HTR-8/SVneo (cell line): ENCODE data around the gene CLCN2.
"Not testable (repeated sequence)": the region's sequence is repeated elsewhere in the genome, so short reads cannot be mapped to it uniquely, and the experiment has no call there.

Experiments used
- DNase-seq: peaks from one replicate; pipeline ENCODE4 v3.0.0; 2011; ENCODE audit warnings: low spot score, mixed read lengths; ENCODE audit not compliant: insufficient read length
- FAIRE-seq: peaks from 2 replicates; lab custom pipeline; 2011; peaks lifted over from hg19 to GRCh38; lab: Jason Lieb, UNC

Gene CLCN2

GRCh38 chr3:184348057-184348382 is 13.4 kb downstream of the CLCN2 start:
- FAIRE-seq (no peak), DNase-seq (no peak)

DNA sequence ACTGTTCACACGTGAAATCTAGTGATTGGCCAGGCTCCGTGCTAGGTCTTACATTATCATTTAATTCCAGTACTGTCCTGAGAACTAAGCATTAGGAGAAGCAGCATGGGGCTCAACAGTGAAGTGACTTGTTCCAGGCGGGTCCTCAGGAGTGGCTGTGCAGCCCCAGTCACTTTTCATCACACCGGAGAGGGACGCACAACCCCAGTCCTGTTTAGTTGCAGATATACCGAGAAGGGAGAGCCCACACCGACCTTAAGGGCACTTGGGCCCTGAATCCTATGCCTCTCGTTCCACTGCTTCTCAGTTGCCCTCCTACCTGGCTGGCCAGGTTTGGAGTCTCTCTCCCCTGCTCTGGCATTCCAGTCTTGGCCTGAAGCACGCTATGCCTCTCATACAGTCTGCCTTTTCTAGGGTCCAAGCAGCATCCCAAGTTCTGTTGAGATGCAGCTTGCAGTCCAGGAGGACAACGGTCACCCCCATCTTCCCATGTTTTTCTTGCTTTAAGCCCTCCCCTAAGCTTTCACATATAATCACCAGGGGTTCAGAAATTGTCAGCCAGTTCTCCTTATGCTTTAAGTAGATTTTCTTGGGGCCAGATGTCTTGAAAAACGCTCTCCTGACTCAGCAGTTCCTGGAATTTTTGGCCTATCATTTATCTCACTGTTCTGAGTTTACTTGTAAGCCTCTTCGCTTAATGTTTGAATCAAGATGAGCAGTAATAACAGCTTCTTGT is 13.9 kb downstream of the CLCN2 start:
- DNase-seq (no peak), FAIRE-seq (no peak)

- DNase-seq, result no peak
- FAIRE-seq, result no peak
Observed at GRCh38 chr3:184346480-184347190, 14.8 kb downstream of the CLCN2 start.

DNA sequence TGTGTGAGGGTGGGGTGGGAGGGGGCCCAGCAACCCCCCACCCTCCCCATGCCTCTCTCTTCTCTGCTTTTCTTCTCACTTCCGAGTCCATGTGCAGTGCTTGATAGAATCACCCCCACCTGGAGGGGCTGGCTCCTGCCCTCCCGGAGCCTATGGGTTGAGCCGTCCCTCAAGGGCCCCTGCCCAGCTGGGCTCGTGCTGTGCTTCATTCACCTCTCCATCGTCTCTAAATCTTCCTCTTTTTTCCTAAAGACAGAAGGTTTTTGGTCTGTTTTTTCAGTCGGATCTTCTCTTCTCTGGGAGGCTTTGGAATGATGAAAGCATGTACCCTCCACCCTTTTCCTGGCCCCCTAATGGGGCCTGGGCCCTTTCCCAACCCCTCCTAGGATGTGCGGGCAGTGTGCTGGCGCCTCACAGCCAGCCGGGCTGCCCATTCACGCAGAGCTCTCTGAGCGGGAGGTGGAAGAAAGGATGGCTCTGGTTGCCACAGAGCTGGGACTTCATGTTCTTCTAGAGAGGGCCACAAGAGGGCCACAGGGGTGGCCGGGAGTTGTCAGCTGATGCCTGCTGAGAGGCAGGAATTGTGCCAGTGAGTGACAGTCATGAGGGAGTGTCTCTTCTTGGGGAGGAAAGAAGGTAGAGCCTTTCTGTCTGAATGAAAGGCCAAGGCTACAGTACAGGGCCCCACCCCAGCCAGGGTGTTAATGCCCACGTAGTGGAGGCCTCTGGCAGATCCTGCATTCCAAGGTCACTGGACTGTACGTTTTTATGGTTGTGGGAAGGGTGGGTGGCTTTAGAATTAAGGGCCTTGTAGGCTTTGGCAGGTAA is 15.9 kb downstream of the CLCN2 start:
- FAIRE-seq (peak; percentile 26), DNase-seq (peak; percentile 63)

- no peak for DNase-seq
- FAIRE-seq, result no peak
Observed at GRCh38 chr3:184344579-184345316, 16.7 kb downstream of the CLCN2 start.

DNA sequence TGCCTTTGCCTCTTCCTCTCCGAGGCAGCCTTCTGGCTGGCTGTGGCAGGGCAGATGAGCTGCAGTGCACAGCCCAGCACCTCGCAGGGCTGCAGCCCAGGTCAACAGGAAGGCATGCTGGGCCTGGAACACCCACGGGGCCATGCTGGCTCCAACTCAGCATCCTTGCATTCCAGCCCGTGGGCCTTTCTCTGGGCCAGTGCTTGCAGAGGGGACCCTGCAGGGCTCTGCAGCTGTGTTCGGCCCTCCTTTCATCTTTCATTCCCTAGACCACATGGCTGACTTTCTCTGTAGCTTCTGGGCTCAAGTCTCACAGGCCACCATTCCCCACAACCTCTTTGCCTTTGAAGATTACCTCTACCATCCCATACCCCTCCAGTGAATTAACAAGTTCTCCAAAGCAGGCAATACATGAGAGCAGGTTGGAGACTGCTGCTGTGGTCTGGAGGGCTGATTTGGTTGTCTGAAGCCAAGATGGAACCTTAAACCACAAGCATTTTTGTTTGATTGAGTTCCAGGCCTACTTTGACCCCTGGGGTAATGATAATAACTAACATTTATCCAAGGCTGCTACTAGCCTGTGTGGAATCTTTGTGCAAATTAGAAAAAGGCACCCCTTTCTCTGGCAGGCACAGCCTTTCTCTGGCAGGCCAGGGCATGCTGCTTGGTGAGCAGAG is 18.1 kb downstream of the CLCN2 start:
- FAIRE-seq (no peak), DNase-seq (no peak)

DNA sequence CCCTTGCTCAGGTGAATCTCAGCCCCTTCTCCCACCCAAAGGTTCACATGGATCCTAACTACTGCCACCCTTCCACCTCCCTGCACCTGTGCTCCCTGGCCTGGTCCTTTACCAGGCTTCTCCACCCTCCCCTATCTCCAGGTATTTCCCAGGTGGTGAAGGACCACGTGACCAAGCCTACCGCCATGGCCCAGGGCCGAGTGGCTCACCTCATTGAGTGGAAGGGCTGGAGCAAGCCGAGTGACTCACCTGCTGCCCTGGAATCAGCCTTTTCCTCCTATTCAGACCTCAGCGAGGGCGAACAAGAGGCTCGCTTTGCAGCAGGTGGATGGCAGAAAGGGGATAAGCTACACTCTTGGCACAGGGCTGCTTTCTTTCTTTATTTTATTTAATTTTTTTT is 19.5 kb downstream of the CLCN2 start:
- no peak for FAIRE-seq
- DNase-seq, result no peak

GRCh38 chr3:184339451-184340135 is 21.8 kb downstream of the CLCN2 start:
- FAIRE-seq, DNase-seq: not testable (repeated sequence)

- DNase-seq, result no peak
- FAIRE-seq, result no peak
Observed at GRCh38 chr3:184339001-184339400, 22.4 kb downstream of the CLCN2 start.

GRCh38 chr3:184338511-184338945 is 22.9 kb downstream of the CLCN2 start:
- FAIRE-seq, result no peak
- no peak for DNase-seq

DNA sequence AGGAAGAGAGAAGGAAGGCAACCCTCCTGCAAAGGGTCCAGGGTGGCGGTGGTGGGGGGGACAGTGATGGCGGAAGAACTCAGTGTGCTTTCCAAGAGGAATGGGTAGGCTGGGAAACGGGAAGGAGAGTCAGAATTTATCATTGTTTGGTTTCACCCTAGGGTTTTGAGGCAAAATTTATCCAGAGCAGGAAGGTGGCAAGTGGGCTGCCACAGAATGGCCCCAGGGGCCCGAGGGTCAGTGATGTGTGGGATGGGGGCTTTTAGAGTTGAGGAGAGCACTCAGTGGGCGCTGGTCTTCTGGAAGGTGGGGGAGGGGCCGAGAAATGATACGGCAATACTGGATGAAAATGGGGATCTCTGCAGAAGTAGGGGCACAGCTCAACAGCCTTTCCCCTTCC is 23.4 kb downstream of the CLCN2 start:
- FAIRE-seq, result no peak
- no peak for DNase-seq

GRCh38 chr3:184337399-184337714 is 24.0 kb downstream of the CLCN2 start, which contains the start of gene FAM131A:
TSS of gene FAM131A (plus strand) at chr3:184337600. CDS start at chr3:184337631, 31 bp downstream.
- no peak for DNase-seq
- no peak for FAIRE-seq

DNA sequence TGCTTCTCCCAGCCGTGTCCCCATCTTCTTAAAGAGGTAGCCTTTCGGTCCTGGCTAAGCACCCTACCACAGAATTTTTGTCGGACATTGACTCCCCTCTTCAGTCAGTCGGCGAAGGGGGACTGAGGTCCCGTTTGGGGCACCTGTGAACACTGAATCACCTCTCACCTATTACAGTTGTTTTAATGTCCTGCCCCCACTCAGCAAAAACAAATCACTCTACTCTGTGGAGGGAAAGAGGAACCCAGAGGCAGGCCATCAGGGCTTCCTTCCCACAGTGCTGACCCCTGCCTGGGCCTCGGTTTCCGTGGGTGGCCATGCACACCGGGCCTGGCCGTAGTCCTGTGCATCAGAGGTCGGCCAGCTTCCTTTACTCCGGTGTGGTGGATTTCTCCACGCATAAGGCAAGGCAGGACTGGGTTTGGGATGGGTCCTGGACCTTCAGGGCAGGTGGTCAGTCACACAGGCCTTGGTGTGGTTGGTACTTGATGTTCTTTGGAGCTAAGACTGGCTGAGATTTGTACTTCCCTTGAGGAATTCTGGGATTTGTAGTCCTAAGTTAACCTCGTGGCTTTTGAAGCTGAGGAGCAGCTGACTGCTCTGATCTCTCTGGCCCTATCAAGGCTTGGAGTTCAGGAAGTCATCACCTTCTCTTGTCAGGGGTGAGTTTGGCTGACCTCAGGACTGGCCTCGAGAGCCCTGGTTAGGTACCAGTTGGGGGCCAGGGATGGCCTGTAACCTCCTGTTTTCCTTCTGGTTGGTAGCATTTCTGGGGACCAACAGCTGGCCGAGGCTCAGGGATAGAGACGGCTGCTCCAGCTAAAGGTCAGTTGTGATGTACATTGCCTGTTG is 24.6 kb downstream of the CLCN2 start:
- DNase-seq (no peak), FAIRE-seq (no peak)

DNA sequence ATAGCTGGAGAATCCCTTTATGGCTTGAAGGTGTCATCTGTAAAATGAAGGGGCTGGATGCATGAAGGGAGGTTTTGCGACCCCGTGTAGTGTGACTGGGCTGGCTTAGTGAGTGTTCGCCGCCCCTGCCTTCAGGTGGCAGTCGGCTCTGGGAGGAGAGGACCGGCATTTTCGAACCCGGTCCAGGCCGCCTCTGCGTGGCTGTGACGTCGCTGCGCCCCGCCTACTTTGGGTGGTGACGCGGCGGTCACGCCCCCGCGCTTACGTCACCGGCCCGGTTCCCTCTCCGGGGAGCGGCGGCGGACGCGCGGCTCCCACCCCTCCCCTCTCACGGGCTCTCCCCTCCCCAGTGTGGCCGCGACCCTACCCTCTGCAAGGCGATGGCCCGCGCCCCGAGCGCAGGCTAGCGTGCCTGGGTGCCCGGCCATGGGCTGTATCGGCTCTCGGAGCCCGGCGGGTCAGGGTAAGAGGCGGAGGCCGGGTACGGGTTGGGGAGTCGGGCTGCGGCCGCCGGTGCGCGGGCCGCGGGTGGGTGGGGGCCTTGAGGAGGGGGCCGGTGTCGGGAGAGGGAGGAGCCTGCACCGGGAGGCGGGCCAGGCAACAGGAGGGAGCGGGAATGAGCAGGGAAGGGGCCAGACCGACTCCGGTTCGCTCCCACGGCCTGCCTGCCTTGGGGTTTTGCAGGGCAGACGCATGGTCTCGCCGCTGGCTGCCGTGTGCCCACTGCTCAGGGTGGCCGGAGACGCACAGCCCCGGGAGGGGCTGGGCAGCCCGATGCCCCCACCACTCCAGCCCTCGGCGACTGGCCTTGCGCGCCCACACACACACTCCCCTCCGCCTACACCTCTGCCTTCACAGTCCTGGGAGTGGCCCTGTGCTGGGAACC is 25.5 kb downstream of the CLCN2 start:
- peak; percentile 92 for FAIRE-seq
- DNase-seq, result peak; percentile 82

DNA sequence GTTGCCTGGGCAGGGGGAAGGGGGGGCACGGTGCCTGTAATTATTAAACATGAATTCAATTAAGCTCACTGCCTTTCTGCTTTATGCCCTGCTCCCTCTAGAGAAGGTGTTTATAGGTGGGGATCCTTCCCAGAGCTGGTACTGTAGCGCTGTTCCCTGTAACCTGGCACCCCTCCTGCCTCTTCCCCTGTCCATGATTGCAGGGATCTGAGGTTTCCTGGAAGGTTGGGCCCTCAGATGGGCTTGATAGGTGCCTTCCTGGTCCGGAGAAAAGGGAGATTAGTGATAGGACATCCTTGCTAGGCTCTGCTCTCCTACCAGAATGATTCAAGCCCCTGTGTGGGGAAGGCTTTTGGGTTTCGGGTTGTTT is 26.1 kb downstream of the CLCN2 start:
- no peak for DNase-seq

GRCh38 chr3:184334470-184335158 is 26.8 kb downstream of the CLCN2 start:
- FAIRE-seq (no peak), DNase-seq (no peak)

More for the DNA sequence above, 26.1 kb downstream of the CLCN2 start:
- no peak for FAIRE-seq

- no peak for FAIRE-seq
- DNase-seq, result no peak
Observed at GRCh38 chr3:184333700-184334099, 27.7 kb downstream of the CLCN2 start.
